PC-3 (cell line): ENCODE results near the gene LRP2. TPM values are rescaled to one million over a fixed set of nuclear protein-coding genes. Genes with fewer than 3 reads are reported as not detected.

Experiments
- ATAC-seq: fragments of 200-7000 bp; cut with Tn5 transposase; 2 replicates; pipeline ENCODE4 v1.9.1; 2020; ENCODE audit warnings: mild to moderate bottlenecking, moderate library complexity
- BruUV-seq: library from RNA; stranded (reverse); fragments of 400-500 nt; replicated peaks from 2 replicates; lab custom pipeline; 2021; lab: Mats Ljungman, UMichigan
- CTCF ChIA-PET: fragments of 300-600 bp; sonication (Branson Sonifier 250); formaldehyde crosslinking; loops from one replicate; lab custom pipeline; 2022; ENCODE audit warnings: antibody characterized with exemption; lab: Charles Lee
- POLR2A ChIA-PET: fragments of 300-600 bp; sonication (Branson Sonifier 250); formaldehyde crosslinking; loops from one replicate; lab custom pipeline; 2022; ENCODE audit warnings: antibody characterized with exemption; ENCODE audit not compliant: unreplicated experiment; lab: Charles Lee
- DNase-seq: peaks from one replicate; pipeline ENCODE4 v3.0.0-alpha.2; 2015
- H2AFZ ChIP-seq: fragments of 300-600 bp; sonication (generic); 2 replicates; pipeline ENCODE4 v1.6.0; 2016; ENCODE audit warnings: antibody characterized with exemption, low read length
- H3F3A ChIP-seq: fragments of 300-600 bp; sonication (generic); one replicate; pipeline ENCODE4 v1.6.0; 2017; ENCODE audit warnings: antibody characterized with exemption, low read length, control low read depth, mild to moderate bottlenecking; ENCODE audit not compliant: unreplicated experiment
- H3K27ac ChIP-seq: fragments of 300-600 bp; sonication (generic); 2 replicates; pipeline ENCODE4 v1.5.1; 2016; ENCODE audit warnings: mild to moderate bottlenecking, low read length
- H3K27me3 ChIP-seq: fragments of 300-600 bp; sonication (generic); 2 replicates; pipeline ENCODE4 v1.6.1; 2016; ENCODE audit warnings: low read length, mixed read lengths
- H3K36me3 ChIP-seq: fragments of 300-600 bp; sonication (generic); 2 replicates; pipeline ENCODE4 v1.6.1; 2016; ENCODE audit warnings: low read depth, mixed run types, low read length, mixed read lengths
- H3K4me1 ChIP-seq: fragments of 300-600 bp; sonication (generic); 2 replicates; pipeline ENCODE4 v1.5.1; 2016; ENCODE audit warnings: low read length; ENCODE audit not compliant: insufficient read depth
- H3K4me2 ChIP-seq: fragments of 300-600 bp; sonication (generic); 2 replicates; pipeline ENCODE4 v1.6.0; 2016; ENCODE audit warnings: low read length
- H3K4me3 ChIP-seq: fragments of 300-600 bp; sonication (generic); 2 replicates; pipeline ENCODE4 v1.5.1; 2016; ENCODE audit warnings: mild to moderate bottlenecking, low read length, mixed read lengths
- H3K79me2 ChIP-seq: fragments of 300-600 bp; sonication (generic); 2 replicates; pipeline ENCODE4 v1.6.1; 2017; ENCODE audit warnings: low read length, mixed read lengths
- H3K9ac ChIP-seq: fragments of 300-600 bp; sonication (generic); 2 replicates; pipeline ENCODE4 v1.6.0; 2016; ENCODE audit warnings: mild to moderate bottlenecking, low read length
- H3K9me2 ChIP-seq: fragments of 300-600 bp; sonication (generic); replicated peaks from 2 replicates; pipeline ENCODE4 v1.6.1; 2016; ENCODE audit warnings: mixed run types, low read length, mixed read lengths
- H3K9me3 ChIP-seq: fragments of 300-600 bp; sonication (generic); 2 replicates; pipeline ENCODE4 v1.6.1; 2016; ENCODE audit warnings: low read length, mixed read lengths
- H4K20me1 ChIP-seq: fragments of 300-600 bp; sonication (generic); 2 replicates; pipeline ENCODE4 v1.6.1; 2016; ENCODE audit warnings: low read length, mixed read lengths
- EZH2 ChIP-seq: fragments of 300-600 bp; sonication (generic); IDR thresholded peaks from one replicate; pipeline ENCODE4 v1.6.1; 2017; ENCODE audit warnings: antibody characterized with exemption, mild to moderate bottlenecking, low read length; ENCODE audit not compliant: unreplicated experiment
- EZH2phosphoT487 ChIP-seq: fragments of 300-600 bp; sonication (generic); IDR thresholded peaks from 2 replicates; pipeline ENCODE4 v1.6.1; 2018; ENCODE audit warnings: mild to moderate bottlenecking, antibody characterized with exemption, low read length, borderline replicate concordance
- intact Hi-C: fragments of 100-400 bp; cut with micrococcal nuclease; formaldehyde crosslinking; loops from 2 replicates; pipeline ENCODE4 v1.9.0; 2023
- total RNA-seq: library from RNA; depleted of rRNA; stranded (reverse); fragments of >200 nt; gene quantifications from 2 replicates; pipeline ENCODE4 v1.2.3, GENCODE V29; 2014
- TF ChIP-seq, protein P1 (sequence below): fragments of 300-600 bp; sonication (generic); conservative IDR thresholded peaks from 2 replicates; pipeline ENCODE4 v1.5.1; 2017; ENCODE audit warnings: antibody characterized with exemption, low read depth, mild to moderate bottlenecking, low read length

Gene LRP2
- total RNA-seq, 1 experiment from 2014 or later: not detected

GRCh38 chr2:169106563-169107545, 255.5 kb downstream of the LRP2 start:
- H3K4me1 ChIP-seq: peaks cover 13% of the 10 kb centered on the region; the same call in 1 of the 2 replicates
- no peaks in the 10 kb centered on the region for H4K20me1 ChIP-seq
- TF ChIP-seq, protein P1, sequence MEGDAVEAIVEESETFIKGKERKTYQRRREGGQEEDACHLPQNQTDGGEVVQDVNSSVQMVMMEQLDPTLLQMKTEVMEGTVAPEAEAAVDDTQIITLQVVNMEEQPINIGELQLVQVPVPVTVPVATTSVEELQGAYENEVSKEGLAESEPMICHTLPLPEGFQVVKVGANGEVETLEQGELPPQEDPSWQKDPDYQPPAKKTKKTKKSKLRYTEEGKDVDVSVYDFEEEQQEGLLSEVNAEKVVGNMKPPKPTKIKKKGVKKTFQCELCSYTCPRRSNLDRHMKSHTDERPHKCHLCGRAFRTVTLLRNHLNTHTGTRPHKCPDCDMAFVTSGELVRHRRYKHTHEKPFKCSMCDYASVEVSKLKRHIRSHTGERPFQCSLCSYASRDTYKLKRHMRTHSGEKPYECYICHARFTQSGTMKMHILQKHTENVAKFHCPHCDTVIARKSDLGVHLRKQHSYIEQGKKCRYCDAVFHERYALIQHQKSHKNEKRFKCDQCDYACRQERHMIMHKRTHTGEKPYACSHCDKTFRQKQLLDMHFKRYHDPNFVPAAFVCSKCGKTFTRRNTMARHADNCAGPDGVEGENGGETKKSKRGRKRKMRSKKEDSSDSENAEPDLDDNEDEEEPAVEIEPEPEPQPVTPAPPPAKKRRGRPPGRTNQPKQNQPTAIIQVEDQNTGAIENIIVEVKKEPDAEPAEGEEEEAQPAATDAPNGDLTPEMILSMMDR: no peak
- TF ChIP-seq EZH2 (no peak), EZH2phosphoT487 (no peak)
- H3F3A ChIP-seq: no peaks in the 10 kb centered on the region
- POLR2A ChIA-PET: interaction anchor here (0.6 kb wide), 1 partner anchor 403 kb away, joined by 4 read pairs; no protein-coding TSS in a partner anchor
- H3K9ac ChIP-seq: no peak overlapping the region
- H2AFZ ChIP-seq: no peak overlapping the region
- intact Hi-C loops: no loop called here
- H3K79me2 ChIP-seq: no peaks in the 10 kb centered on the region
- BruUV-seq: no TSS peak
- no peaks in the 10 kb centered on the region for H3K36me3 ChIP-seq
- H3K27ac ChIP-seq: no peak overlapping the region
- no peak for ATAC-seq
- no peaks in the 10 kb centered on the region for H3K9me2 ChIP-seq
- no peak for DNase-seq
- H3K4me3 ChIP-seq: no peak overlapping the region
- H3K9me3 ChIP-seq: no peaks in the 10 kb centered on the region
- no peaks in the 10 kb centered on the region for H3K27me3 ChIP-seq
- CTCF ChIA-PET: interaction anchor here (0.6 kb wide), 1 partner anchor 139 kb away, joined by 3 read pairs; no protein-coding TSS in a partner anchor
- no peak overlapping the region for H3K4me2 ChIP-seq

DNA sequence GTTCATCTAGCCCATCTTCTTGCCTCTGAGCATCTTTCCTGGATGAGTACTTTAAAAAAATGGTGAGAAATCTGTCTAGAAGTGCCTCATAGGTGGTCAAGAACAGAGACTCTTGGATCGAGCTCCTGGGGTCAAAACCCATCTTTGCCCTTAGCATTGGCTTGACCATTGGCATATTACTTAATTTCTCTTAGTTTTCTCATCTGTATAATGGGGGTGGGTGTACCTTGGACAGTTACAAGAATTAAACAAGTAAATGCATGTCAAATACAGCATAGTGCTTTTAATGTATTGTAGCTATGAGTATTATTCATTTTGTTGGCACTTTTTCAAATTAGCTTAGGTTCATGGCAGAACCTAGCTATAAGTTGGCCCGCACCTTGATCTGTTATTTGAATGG, 256.2 kb downstream of the LRP2 start:
- Histone ChIP-seq H3K79me2 (no peaks in the 10 kb centered on the region), H3K4me1 (peaks cover 13% of the 10 kb centered on the region; the same call in 1 of the 2 replicates), H3K4me2 (no peak overlapping the region), H3K9me3 (no peaks in the 10 kb centered on the region), H3K9me2 (no peaks in the 10 kb centered on the region), H3K9ac (no peak overlapping the region), H3K27me3 (no peaks in the 10 kb centered on the region), H3K4me3 (no peak overlapping the region), H3F3A (no peaks in the 10 kb centered on the region), H4K20me1 (no peaks in the 10 kb centered on the region), H3K36me3 (no peaks in the 10 kb centered on the region), H2AFZ (no peak overlapping the region), H3K27ac (no peak overlapping the region)
- intact Hi-C loops: no loop called here
- TF ChIP-seq, protein P1: no peak
- TF ChIP-seq EZH2 (no peak), EZH2phosphoT487 (no peak)
- no peak for ATAC-seq
- DNase-seq: no peak
- ChIA-PET CTCF (no interaction called here), POLR2A (no interaction called here)
- BruUV-seq: no TSS peak

- ChIA-PET POLR2A (no interaction called here), CTCF (no interaction called here)
- Histone ChIP-seq H3K4me3 (no peak overlapping the region), H3K4me1 (peaks cover 13% of the 10 kb centered on the region; the same call in 1 of the 2 replicates), H3K9me3 (no peaks in the 10 kb centered on the region), H2AFZ (no peak overlapping the region), H3K36me3 (no peaks in the 10 kb centered on the region), H3K4me2 (no peak overlapping the region), H3K27ac (no peak overlapping the region), H3K9ac (no peak overlapping the region), H3K27me3 (no peaks in the 10 kb centered on the region), H4K20me1 (no peaks in the 10 kb centered on the region), H3K9me2 (no peaks in the 10 kb centered on the region), H3F3A (no peaks in the 10 kb centered on the region), H3K79me2 (no peaks in the 10 kb centered on the region)
- DNase-seq (no peak), ATAC-seq (no peak)
- BruUV-seq: no TSS peak
- TF ChIP-seq EZH2phosphoT487 (no peak), EZH2 (no peak)
- TF ChIP-seq, protein P1: no peak
- intact Hi-C loops: no loop called here
These were observed 256.9 kb downstream of the LRP2 start for GRCh38 chr2:169105476-169105875.
